Measurements from ENCODE around the gene ELAC2.

Gene ELAC2

GRCh38 chr17:13016881-13017654, 759 bp downstream of the ELAC2 start:
- no peak for DNase-seq

- DNase-seq: no peak
Observed at GRCh38 chr17:13014801-13015200, 3.0 kb downstream of the ELAC2 start.

GRCh38 chr17:13010959-13011358, 6.9 kb downstream of the ELAC2 start:
- DNase-seq: no peak

GRCh38 chr17:13008461-13008860, 9.4 kb downstream of the ELAC2 start:
- DNase-seq: no peak

- no peak for DNase-seq
Observed at GRCh38 chr17:13005530-13005929, 12.3 kb downstream of the ELAC2 start.

- DNase-seq: no peak
Observed at GRCh38 chr17:13004336-13004735, 13.5 kb downstream of the ELAC2 start.

- DNase-seq: no peak
Observed at GRCh38 chr17:13003927-13004326, 13.9 kb downstream of the ELAC2 start.

GRCh38 chr17:13003454-13003851, 14.4 kb downstream of the ELAC2 start:
- no peak for DNase-seq

- DNase-seq: peak; percentile 59
Observed at GRCh38 chr17:13002761-13003453, 14.9 kb downstream of the ELAC2 start.

GRCh38 chr17:13001991-13002615, 15.7 kb downstream of the ELAC2 start:
- peak; percentile 83 for DNase-seq

GRCh38 chr17:13000561-13000960, 17.3 kb downstream of the ELAC2 start:
- DNase-seq: no peak

- no peak for DNase-seq
Observed at GRCh38 chr17:12998874-12999273, 19.0 kb downstream of the ELAC2 start.

GRCh38 chr17:12998461-12998860, 19.4 kb downstream of the ELAC2 start:
- no peak for DNase-seq

GRCh38 chr17:12996941-12997340, 20.9 kb downstream of the ELAC2 start:
- no peak for DNase-seq

- no peak for DNase-seq
Observed at GRCh38 chr17:12996357-12996756, 21.5 kb downstream of the ELAC2 start.

GRCh38 chr17:12995896-12996295, 21.9 kb downstream of the ELAC2 start:
- no peak for DNase-seq

- DNase-seq: no peak
Observed at GRCh38 chr17:12995106-12995895, 22.5 kb downstream of the ELAC2 start.

GRCh38 chr17:12994341-12995074, 23.3 kb downstream of the ELAC2 start:
- no peak for DNase-seq

GRCh38 chr17:12993631-12994030, 24.2 kb downstream of the ELAC2 start:
- no peak for DNase-seq

GRCh38 chr17:12992676-12993075, 25.2 kb downstream of the ELAC2 start:
- no peak for DNase-seq

- DNase-seq: no peak
Observed at GRCh38 chr17:12990926-12991325, 26.9 kb downstream of the ELAC2 start.

GRCh38 chr17:12990041-12990808, 27.6 kb downstream of the ELAC2 start:
- DNase-seq: peak; percentile 81
